ENCODE data around the gene KMT2C.
A peak's percentile ranks its signal among the peaks of the same experiment; 100 is the strongest.
"Not testable (repeated sequence)": the region's sequence is repeated elsewhere in the genome, so short reads cannot be mapped to it uniquely, and the experiment has no call there.

KMT2C gene

GRCh38 chr7:152441810-152442209 lies 6.0 kb upstream of the KMT2C start:
- not testable (repeated sequence) for DNase-seq (ENCODE audit: low spot score)

GRCh38 chr7:152441168-152441567 lies 5.4 kb upstream of the KMT2C start:
- not testable (repeated sequence) for DNase-seq (ENCODE audit: low spot score)

- peak; percentile 34 for DNase-seq (ENCODE audit: low spot score)
Observed at GRCh38 chr7:152438017-152438416, 2.2 kb upstream of the KMT2C start.

- not testable (repeated sequence) for DNase-seq (ENCODE audit: low spot score)
Observed at GRCh38 chr7:152436931-152437575, 1.2 kb upstream of the KMT2C start.

GRCh38 chr7:152436111-152436930 lies 518 bp upstream of the KMT2C start:
- DNase-seq (ENCODE audit: low spot score) = peak; percentile 91

- DNase-seq (ENCODE audit: low spot score) = peak; percentile 53
Observed at GRCh38 chr7:152434511-152435383, 1.1 kb downstream of the KMT2C start.

GRCh38 chr7:152433721-152434490 lies 1.9 kb downstream of the KMT2C start:
- DNase-seq (ENCODE audit: low spot score) = peak; percentile 70

GRCh38 chr7:152432735-152433134 lies 3.1 kb downstream of the KMT2C start:
- not testable (repeated sequence) for DNase-seq (ENCODE audit: low spot score)

GRCh38 chr7:152430854-152431253 lies 4.9 kb downstream of the KMT2C start:
- DNase-seq (ENCODE audit: low spot score) = no peak

- DNase-seq (ENCODE audit: low spot score) = not testable (repeated sequence)
Observed at GRCh38 chr7:152430118-152430517, 5.7 kb downstream of the KMT2C start.

GRCh38 chr7:152424348-152425108 lies 11.3 kb downstream of the KMT2C start:
- peak; percentile 53 for DNase-seq (ENCODE audit: low spot score)

GRCh38 chr7:152423991-152424347 lies 11.8 kb downstream of the KMT2C start:
- DNase-seq (ENCODE audit: low spot score) = no peak

- not testable (repeated sequence) for DNase-seq (ENCODE audit: low spot score)
Observed at GRCh38 chr7:152423171-152423570, 12.6 kb downstream of the KMT2C start.

GRCh38 chr7:152420950-152421349 lies 14.9 kb downstream of the KMT2C start:
- not testable (repeated sequence) for DNase-seq (ENCODE audit: low spot score)

- DNase-seq (ENCODE audit: low spot score) = no peak
Observed at GRCh38 chr7:152419473-152420429, 16.1 kb downstream of the KMT2C start.

- DNase-seq (ENCODE audit: low spot score) = no peak
Observed at GRCh38 chr7:152414779-152415178, 21.0 kb downstream of the KMT2C start.

GRCh38 chr7:152411389-152411788 lies 24.4 kb downstream of the KMT2C start:
- no peak for DNase-seq (ENCODE audit: low spot score)

- DNase-seq (ENCODE audit: low spot score) = no peak
Observed at GRCh38 chr7:152406491-152406890, 29.3 kb downstream of the KMT2C start.

- not testable (repeated sequence) for DNase-seq (ENCODE audit: low spot score)
Observed at GRCh38 chr7:152406030-152406429, 29.8 kb downstream of the KMT2C start.

GRCh38 chr7:152403726-152404125 lies 32.1 kb downstream of the KMT2C start:
- DNase-seq (ENCODE audit: low spot score) = no peak
